Stimulated activated CD8-positive, alpha-beta memory T cell treated with anti-CD3 and anti-CD28 coated beads, Interleukin-4, amount 100 ng/mL, for 48 hours (primary cell): Measurements from ENCODE around the gene ABCG2.

Experiments used
- DNase-seq: peaks from one replicate; pipeline ENCODE4 v3.0.0-alpha.2; 2020

ABCG2 gene

DNA sequence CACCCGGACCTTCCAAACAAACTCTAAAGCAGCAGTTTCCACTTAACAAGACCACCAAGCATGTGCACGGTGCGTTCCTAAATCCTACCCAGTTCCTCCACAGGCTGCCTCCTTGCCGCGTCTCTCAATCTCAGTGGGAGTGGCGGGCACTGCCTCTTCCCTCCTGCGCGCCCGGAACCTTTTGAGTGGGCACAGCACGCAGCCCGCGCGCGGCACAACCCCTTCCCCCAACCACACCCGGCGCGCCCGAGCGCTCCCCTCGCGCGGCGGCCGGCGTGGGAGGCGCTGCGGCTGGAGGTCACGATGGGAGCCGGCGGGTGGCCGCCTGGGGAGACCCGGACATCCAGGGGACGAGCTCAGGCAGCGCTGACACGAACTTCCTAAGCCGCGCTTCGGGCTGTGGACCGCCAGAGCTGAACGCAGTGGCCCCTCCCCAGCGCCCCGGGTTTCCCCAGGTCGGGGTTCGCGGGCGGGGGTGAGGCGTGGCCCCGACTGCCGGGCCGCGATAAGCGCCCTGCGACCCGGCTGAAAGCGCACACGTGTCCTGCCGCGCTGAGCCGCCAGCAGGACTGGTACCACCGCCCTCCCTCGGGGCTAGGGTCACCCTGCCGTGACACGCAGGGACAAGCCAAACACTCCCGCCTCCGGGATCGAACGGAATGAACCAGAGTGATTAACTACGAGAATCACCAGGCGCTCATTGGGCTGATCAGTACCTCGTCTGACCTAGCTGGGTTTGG, at the start of gene ABCG2:
TSS of gene ABCG2 (minus strand) at position 151 of the 740 bp plus-strand sequence. CDS start 18,644 bp downstream, outside the sequence.
- DNase-seq: peak; percentile 65

DNA sequence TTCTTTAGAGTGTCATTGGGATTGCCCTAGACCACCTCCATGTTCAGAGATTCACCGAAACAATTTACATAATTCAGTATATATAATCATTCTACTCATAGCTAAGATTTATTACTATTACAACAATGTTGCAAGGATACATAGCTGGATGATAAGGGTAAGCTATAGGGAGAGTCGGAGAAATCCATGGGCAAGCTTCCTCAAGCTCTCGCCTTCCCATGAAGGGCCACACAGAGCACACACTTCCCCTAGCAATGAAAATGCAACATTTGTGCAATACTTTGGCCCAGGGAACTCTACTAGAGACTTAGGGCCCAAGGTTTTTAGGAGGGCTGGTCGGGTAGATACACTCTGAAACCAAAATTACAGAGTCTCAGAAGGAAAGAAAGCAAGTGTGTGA, 49.7 kb upstream of the ABCG2 start:
- no peak for DNase-seq

DNA sequence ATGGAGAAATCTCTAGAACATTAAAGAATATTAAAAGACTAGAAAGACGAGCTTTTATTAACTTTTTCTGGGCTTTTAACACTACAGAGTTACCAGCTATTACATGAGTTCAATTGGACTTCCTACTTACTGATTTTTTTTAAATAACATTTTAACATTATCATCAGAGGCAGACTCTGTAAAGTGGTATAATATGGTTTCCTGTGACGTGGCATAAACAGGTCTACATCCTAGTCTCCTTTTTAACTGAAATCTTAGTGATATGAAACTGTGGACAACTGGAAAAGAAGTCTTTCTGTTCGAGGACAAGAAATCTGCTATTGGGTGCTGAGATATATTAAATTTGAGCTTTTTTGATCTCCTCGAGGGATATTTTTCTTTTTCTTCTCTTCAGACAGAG, 48.7 kb upstream of the ABCG2 start:
- DNase-seq: no peak

DNA sequence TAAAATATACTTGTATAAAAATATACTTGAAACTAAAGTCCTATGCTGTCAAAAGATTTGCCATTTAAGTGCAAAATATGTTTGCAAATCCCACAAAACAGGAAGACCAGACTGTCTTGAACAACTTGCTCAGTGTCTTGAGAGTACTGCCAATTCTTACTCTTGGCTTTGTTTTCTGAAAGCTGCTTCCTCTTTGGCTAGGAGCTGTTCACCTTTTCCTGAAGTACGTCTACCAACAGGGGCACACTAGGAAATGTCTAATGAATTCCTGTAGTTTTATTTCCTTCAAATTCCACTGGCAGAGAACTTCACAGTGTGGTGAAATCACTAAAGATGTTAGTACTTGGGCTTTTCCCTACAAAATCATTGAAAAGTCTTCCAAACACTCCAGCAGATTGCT, 46.4 kb upstream of the ABCG2 start:
- no peak for DNase-seq

DNA sequence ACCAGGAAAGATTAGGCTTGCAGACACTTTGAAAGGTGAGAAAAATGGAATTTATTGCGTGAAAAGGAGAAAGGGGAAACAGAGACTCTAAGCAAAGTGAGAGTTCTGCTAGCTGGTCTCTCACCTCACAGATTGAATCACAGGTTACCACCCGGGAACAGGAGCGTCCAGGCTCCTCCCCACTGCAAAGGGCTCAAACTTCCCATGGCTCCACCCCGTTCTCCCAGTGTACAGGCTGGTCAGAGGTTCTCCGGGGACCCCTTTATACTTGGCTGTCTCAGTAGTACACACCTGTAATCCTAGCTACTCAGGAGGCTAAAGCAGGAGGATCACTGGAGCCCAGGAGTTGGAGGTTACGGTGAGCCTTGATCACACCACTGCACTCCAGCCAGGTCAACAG, 44.0 kb upstream of the ABCG2 start:
- no peak for DNase-seq

DNA sequence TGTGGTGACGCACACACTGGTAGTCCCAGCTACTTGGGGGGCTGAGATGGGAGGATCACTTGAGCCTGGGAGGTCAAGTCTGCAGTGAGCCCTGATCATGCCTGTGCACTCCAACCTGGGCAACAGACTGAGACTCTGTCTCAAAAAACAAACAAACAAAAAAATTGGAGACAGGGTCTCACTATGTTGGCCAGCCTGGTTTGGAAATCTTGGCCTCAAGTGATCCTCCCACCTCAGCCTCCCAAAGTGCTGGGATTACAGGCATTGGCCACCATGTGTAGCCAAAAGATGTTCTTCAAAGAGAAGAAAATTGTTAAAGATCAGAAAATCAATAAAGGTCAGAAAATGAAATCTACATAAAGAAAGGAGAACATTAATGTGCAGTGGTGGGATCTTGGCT, 41.7 kb upstream of the ABCG2 start:
- DNase-seq: no peak

DNA sequence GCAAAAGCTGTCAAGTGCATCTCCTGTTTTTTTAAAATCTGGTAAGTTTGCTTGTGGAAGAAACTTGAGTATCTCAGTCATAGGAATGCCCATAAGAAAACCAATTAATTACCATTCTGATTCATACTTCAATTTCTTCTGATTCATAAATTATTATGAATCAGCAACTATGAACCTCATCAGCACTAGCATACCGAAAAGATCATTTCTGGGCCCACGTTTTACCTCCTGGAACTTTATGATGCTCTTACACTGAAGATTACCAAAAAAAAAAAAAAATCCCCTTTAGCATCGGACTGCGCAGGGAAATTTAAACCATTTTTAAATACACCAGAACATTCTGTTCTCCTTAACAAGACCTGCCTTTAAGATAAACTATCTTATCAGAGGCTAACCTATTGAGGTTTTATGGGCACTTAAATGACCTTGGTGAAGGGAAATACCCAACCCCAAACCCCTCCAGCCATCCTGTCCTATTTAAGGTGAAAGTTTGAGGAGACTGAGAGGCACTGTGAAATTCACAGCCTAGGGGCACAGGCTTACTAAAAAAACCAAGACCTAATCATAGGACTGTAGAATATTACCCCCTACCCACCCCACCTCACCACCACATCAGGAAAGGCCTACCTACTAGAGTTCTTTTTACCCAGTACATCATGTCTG, 38.2 kb upstream of the ABCG2 start:
- no peak for DNase-seq

DNA sequence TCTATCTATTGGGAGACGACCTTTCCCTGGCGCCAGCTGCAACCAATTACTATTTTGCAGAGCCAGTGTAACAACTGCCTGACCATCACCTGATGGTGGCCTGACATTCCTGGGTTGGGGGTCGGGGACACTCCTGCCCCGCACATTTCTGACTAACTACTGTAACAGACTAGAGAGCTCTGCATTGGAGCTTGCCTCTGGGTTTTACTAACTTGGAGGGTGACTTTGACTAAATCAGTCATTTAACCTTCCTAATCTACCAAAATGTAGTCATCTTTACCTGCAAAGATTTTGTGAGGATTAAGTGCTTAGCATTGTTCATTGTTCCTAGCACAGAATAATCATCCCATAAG, 37.5 kb upstream of the ABCG2 start:
- no peak for DNase-seq

DNA sequence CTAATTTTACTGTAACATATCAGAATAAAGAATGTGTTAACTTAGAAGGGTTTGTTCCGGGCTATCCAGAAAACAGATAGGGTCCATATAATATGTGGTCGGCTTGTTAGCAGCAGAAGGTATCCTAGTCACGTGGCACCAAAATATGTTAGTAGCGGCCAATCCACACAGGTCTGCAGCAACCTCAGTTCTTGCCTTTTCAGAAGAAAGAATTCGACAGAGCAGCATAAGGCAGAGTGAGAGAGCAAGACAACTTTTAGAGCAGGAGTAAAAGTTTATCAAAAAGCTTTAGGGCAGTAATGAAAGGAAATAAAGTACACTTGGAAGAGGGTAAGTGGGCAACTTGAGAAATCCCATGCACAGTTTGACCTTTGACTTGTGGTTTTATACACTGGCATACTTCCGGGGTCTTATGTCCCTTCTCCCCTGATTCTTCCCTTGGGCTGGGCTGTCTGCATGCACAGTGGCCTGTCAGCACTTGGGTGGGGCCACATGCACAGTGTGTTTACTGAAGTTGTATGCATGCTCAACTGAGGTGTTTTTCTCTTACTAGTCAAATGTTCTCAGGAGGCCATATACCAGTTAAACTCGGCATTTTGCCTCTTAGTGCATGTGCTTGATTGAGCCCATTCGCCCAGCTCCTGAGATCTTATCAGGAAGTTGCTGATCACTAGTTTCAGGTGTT, 37.0 kb upstream of the ABCG2 start:
- DNase-seq: no peak

DNA sequence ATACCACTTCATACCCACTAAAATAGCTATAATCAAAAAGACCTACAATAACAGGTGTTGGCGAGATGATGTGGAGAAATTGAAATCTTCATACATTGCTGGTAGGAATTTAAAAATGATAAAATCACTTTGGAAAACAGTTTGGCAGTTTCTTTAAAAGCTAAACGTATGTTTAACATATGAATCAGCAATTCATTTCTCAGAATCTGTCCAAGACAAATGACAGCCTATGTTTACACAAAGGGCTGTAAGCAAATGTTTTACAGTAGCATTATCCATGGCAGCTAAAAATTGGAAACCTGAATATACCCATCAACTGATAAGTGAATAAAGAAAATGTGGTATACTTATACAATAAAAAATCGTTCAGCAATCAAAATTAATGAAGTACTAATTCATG, 33.0 kb upstream of the ABCG2 start:
- no peak for DNase-seq

DNA sequence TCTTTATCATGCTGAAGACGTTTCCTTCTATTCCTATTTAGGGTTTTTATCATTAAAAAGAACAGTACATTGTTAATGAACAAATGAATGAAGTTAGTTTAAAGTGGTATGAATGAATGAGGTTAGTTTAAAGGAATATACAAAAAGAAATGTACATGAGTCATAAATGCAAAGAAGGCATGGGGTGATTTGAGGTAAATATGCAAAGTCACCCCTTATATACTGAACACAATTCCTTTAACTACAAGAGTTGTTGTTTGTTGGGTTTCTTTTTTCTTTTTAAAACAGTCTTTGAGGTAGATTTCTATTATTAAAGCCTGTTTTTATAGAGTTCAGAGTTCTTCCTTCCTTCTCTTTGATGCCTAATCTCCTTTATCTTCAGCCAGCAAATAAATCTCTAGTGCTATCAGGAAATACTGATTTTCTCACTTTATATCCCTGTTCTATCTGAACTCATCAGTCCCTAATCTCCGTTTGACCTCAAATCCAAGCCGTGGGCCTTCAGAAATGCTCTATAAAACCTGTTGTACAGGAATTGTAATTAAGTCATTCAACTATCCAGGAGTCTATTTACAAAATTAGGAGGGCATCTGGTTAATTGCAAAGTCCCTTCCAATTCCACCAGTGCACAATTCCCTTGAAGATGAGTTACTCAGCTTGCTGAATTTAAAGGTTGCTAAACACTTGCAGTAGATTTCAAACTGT, 31.6 kb upstream of the ABCG2 start:
- DNase-seq: no peak

DNA sequence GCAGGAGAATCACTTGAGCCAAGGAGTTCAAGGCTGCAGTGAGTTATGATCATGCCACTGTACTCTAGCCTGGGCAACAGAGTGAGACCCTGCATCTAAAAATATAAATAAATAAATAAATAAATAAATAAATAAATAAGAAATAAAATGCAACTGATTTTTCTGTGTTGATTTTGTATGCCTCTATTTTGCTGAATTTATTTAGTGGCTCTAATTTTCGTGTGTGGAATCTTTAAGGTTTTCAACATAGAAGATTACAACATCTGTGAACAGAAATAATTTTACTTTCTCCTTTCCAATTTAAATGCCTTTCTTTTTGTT, 30.9 kb upstream of the ABCG2 start:
- no peak for DNase-seq

DNA sequence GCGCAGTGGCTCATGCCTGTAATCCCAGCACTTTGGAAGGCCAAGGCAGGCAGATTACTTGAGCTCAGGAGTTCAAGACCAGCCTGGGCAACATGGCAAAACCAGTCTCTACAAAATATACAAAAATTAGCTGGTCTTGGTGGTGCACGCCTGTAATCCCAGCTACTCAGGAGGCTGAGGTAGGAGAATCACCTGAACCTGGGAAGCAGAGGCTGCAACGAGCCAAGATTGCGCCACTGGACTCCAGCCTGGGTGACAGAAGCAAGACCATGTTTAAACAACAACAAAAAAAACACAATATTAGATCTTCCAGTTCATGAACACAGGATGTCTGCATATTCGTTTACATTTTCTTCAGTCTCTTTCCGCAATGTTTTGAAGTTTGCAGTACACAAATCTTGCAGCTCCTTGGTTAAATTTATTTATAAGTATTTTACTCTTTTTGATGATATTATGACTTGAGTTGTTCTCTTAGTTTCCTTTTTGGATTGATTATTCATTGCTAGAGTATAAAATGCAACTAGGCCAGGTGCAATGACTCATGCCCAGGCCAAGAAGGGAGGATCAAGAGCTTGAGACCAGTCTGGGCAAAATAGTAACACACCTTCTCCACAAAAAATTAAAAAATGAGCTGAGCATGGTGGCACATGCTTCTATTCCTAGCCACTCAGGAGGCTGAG, 30.4 kb upstream of the ABCG2 start:
- no peak for DNase-seq

DNA sequence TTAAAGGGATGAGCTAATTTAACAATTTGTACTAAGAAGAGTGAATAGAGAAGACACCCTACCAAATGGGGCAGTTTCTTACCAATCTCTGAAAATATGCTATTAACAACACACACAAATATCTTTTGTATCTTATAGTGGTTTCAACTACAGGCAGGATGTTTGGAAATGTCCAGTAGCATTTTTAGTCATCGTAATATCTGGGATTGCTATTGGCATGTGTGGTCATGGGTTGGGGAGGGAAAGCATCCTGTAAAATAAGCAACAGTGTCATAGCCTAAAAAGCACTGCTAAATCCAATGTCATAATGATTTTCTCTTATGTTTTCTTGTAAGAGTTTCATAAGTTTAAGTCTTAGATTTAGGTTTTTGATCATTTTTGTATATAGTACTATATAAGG, 29.3 kb upstream of the ABCG2 start:
- no peak for DNase-seq

DNA sequence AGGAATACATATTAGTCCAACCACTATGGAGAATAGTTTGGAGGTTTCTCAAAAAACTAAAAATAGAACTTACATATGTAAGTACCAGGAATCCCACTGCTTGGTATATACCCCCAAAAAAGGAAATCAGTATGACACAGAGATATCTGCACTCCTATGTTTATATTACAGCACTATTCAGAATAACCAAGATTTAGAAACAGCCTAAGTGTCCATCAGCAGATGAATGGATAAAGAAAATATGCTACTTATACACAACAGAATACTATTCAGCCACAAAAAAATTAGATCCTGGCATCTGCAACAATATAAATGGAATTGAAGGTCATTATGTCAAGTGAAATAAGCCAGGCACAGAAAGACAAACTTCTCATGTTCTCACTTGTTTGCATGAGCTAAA, 27.5 kb upstream of the ABCG2 start:
- DNase-seq: no peak

DNA sequence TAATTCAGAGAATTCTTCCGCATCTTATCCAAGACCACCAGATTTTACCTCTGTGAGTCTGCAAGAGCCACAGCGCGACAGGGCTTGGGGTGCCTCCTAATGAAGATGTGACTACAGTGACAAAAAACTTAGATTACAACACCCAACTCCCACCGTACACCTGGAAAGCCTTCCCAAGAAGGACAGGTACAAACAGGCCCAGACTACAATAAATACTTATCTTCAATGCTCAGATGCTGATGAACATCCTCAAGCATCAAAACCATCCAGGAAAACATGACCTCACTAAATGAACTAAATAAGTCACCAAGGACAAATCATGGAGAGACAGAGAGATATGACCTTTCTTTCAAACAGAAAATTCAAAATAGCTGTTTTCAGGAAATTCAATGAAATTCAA, 20.8 kb upstream of the ABCG2 start:
- DNase-seq: no peak

DNA sequence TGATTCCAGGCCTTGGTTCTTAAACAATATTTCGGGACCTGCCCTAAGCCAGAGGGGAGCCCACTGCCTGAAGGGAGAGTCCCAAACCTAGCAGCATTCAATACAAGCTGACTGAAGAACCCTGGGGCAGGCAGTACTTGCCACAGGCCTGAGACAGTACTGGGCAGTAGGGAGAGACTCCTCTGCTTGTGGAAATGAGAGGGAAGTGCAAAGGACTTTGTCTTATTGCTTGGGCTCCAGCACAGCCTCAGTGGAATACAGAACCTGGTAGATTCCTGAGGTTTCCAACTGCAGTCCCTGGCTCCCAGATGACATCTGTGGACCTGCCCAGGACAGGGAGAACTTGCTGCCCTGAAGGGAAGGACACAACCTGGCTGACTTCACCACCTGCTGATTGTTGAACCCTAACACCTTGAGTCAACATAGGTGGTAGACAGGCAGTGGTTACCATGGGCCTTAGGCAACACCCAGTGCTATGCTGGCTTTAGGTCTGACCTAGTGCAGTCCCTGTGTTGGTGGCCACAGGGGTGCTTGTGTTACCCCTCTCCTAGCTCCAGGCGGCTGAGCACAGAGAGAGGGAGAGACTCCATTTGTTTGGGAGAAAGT, 20.3 kb upstream of the ABCG2 start:
- DNase-seq: no peak

DNA sequence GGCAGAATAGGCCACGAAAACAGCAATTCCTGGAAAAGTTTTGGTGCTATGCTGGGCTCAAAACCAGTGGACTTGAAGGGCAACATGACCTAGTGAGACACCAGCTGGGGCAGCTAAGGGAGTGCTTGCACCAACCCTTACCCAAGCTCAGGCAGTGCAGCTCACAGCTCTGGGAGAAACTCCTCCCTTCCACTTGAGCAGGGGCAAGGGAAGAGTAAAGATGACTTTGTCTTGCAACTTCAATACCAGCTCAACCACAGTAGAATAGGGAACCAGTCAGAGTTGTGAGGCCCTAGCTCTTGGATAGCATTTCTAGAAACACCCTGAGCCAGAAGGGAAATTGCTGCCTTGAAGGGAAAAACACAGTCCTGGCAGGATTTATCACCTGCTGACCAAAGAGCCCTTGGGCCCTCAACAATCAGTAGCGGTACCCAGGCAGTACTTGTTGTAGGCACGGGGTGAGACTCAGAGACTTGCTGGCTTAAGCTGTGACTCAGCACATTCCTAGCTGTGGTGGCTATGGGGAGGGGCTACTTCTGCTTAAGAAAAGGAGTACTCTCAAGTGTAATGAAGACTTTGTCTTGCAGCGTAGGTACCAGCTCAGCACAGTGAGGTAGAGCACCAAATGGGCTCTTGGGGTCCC, 19.7 kb upstream of the ABCG2 start:
- no peak for DNase-seq

DNA sequence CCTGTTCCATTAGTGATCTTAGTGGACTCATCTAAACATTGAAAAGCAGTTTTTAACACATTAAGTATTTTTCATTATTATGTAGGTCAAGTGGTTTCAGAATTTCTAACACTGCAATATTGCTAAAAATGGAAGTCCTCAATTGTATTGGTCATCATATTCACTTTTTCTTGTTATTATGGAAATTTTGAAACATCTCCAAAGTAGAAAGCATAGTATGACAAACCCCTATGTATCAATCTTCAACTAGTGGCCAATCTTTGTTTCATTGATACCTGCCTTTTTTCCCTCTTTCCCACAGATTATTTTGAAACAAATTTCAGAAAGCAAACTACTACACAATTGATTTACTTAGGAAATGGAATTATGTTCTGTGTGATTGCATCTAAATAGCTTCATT, 14.5 kb upstream of the ABCG2 start:
- DNase-seq: no peak

DNA sequence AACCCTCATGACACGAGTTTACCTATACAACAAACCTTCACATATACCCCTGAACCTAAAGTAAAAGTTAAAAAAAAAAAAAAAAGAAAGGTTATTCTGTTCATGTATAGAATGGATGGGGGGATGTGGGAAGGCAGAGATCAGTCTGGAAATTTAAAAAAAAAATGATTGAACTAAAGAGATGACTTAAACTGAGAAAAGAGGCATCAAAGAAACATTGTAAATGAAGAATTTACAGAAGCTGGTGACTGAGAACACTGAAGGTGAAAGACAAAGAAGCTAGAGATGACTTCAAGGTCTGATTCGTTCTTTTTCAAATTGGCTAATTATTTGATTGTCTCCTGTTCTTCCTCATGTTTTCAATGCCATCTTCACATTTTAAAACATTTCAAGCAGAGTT, 12.8 kb upstream of the ABCG2 start:
- no peak for DNase-seq

DNA sequence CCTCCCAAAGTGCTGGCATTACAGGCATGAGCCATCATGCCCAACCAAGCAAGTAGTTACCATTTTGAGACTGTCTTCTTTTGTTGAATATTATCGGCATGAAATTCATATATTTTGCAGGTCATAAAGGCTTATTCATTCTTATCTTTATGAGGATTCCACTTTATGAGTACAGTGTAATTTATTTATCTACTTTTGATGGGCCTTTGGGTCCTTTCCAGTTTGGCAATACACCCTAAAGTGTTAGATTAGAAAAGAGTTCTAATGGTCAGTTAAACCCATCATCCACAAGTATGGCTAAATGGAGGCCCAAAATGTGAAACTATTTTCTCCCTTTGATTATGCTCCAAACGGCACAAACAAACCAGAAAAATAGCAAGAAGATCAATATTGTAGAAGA, 10.9 kb upstream of the ABCG2 start:
- DNase-seq: no peak

DNA sequence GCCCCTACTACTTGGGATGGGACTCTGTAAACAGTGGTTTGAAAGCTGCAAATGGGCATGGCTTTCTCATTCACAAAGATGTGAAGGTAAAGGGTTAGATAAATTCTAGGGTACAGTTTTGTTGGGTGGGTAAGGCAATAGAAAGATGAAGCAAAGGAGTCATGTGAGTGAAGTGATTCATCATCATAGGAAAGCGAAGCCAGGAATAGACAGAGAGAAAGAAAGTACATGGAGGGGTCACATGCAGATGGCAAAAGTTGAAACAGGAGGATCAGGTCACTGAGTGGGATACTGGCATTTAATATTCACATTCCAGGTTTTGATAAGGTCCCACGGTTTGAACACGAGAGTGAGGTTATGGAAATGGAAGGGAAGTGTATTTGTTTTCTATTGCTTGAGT, 8.2 kb upstream of the ABCG2 start:
- DNase-seq: no peak
